D341Med (cell line): ENCODE results near the gene RGMA.

Experiments used
- DNase-seq: peaks from one replicate; pipeline ENCODE4 v3.0.0; 2012; ENCODE audit warnings: low spot score

The RGMA gene

DNA sequence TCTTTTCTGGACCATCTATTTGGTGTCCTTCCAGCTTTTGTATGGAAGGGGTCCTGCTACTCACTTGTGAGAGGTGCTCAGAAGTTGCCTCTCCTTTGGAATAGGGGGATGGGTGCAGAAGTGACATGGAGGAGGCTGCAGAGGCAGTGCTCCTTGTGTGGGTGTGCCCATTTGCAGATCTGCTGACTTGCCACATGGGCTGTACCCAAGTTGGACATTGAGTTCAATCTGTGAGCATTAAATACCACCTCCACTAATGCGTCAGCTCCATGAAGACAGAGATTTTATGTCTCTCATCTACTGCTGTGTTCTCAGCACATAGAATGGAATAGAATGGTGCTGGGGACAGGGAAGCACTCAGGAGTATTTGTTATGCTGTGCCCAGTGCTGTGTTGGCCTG lies 76.2 kb downstream of the RGMA start:
- no peak for DNase-seq

DNA sequence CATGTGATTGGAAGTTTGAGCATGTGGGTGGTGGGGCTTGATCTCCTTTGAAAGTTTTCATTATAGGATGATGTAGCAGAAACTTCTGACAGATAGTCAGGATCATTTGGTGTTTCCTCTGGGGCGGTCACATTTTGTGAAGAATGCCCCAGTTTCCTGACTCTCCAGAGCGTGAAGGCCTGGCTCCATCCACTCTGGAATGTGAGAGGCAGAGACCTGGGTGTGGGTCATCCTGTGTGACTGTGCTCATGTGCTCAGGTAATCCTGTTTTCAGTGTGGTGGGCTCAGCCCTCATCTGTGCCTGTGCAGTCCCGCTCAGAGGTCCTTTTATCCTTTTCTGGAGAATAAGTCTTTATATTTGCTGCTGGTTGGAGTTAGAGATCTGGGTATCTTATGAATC lies 81.0 kb downstream of the RGMA start:
- DNase-seq = no peak

DNA sequence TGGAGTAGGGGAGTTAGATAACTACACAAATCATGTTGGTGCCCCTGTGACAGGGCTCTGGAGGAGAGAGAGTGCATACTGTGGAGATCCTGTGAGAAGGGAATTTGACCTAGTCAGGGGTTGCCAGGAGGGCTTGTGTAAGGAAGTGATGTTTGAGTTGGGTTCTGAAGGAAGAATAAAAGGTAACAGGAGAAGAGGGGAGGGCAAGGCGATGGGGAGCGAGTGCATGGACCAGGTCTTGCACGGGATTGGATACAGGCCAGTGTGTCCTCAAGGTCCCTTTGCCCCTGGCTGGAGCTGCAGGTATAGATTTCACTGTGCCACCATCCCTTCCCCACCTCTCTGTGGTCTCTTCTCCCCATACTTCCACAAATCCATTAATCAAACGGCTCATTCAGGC lies 83.9 kb downstream of the RGMA start:
- DNase-seq = no peak

DNA sequence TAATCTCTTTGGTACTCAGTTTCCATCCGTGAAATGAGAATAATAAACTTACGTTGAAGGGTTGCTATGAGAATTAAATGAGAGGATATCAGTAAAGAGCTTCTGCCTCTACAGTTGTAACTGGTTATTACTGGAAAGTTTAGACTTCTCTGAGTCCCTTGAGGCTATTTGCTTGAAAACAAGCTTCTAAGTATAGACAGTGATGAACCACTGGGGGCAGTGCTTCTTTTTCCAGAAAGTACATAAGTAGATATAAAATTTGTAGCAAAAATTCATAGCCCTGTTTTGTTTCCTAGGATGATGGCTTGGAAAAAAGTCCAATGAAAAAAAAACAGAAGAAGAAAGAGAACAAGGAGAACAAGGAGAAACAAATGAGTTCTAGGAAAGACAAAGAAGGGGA lies 87.1 kb downstream of the RGMA start:
- DNase-seq = no peak

DNA sequence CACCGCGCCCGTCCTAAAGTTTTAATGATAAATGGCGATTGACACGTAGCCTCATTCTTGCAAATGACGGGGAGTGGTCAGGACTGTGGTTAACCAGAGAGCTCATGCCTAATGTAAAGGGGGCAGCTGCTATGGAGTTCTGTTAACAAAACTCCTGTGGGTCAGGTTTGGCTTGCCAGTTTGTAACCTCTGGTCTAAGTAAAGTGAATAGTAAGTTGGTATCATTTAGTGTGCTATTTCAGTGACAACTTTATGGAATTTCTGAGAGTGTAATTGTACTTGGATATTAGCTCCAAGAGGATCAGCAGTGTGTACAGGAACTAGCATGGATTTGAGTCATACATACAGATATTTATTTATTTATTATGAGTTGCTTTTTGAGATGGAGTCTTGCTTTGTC lies 87.9 kb downstream of the RGMA start:
- no peak for DNase-seq

DNA sequence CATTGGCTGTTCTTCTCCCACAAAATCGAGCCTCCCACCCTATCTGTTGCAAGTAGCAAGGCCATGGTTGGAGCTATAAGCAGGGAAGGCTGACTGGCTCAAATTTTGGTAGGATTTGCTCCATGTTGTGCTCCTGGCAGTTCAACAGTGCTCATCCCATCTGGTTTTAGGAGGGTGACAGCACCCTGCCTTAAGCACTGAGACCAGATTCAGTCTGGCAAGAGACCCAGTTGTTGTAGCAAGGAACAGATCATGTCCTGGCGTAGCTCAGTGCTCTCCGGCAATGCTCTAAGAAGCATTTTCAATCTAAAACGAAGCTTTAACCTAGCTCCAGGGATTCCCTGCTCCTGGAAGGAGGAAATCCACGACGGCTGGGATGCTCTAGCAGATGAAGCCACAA lies 91.2 kb downstream of the RGMA start:
- no peak for DNase-seq

DNA sequence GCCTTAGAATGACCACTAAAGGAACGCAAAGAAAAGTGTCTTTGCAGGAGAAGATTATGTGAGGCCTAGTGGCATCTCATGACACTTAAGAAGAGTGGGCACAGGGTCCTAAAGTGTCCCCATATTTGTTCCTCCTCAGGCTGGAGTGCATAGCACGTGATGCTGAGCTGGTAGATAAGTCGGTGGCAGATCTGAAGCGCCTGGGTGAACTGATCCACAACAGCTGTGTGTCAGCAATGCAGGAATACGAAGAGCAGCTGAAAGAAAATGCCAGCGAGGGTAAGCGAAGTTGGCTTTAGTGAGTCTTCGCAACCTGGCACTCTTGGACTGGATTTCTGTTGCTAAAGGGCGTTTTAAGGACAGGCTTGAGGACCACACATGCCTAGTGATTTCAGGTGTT lies 96.3 kb downstream of the RGMA start:
- no peak for DNase-seq

DNA sequence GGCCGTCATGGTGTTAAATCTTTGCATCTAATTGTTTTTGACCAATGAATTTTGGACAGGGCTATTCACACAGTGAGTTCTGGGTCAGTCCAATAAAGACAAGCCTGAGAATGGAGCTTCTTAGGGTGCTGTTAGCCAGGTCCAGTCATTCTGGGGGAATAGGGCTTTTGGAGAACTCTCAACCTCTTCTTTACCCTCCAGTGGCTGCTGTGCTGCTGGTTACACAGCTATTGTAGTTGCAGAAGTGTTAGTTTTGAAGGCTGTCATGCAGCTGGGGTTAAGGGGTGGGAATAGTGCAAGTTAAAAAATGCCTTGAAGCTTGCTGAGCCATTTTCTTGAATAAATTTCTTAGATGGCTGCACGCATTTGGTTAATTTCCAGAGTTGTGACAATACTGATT lies 99.0 kb downstream of the RGMA start:
- no peak for DNase-seq

DNA sequence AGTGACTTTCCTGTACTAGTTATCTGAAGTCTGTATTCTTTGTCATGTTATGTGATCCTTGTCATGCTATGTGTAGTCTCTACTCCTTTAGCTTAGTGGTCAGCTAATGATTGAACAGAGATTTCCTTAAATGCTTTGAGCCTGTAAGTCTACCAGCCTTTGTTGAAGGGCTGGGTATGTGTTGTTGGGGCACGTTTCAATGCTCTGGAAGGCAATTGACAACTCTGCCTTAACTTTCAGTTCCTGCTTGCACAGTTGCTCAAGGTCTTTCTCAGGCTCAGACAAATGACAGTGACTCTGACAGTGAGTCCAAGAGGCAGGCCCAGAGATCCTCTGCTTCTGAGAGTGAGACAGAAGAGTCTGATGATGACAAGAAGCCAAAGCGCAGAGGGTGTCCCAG lies 99.5 kb downstream of the RGMA start:
- no peak for DNase-seq
